Measurements from ENCODE around the gene NPEPL1.

The NPEPL1 gene

DNA sequence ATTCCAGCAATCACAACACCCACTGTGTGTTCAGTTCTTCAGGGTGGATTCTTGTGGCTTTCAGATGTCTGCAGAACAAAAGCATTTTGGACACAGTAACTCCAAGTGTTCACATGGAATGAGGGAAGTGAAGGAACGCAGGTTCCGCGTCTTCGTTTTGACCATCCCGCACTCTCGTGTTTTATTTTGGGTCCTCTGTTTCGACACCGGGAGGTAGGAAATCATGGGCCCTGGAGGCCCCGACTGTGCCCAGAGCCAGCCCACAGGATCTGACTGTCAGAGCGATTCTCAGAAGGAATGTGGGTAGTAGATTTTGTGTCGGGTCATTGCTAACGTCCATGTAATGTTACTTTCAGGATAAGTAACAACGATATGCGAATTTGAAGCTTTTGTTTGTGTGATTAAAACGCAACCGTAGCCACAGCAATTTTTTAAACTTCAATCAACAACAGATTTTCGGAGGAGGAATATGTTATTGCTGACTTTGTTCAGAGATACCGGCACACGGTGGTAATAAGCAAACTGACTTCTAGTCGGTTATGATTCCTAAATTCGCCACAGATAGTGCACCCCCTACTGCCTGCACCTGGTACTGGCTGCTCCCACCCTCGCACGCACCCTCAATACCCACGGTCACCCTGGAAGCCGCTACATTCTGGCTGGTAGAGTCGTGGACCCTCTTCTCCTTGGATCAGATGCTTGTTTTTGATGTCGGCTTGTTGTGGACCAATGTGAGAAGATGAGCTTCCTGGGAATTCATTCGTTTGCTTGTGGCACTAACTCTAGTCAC is 10.5 kb downstream of the NPEPL1 start:
- no peak for DNase-seq

DNA sequence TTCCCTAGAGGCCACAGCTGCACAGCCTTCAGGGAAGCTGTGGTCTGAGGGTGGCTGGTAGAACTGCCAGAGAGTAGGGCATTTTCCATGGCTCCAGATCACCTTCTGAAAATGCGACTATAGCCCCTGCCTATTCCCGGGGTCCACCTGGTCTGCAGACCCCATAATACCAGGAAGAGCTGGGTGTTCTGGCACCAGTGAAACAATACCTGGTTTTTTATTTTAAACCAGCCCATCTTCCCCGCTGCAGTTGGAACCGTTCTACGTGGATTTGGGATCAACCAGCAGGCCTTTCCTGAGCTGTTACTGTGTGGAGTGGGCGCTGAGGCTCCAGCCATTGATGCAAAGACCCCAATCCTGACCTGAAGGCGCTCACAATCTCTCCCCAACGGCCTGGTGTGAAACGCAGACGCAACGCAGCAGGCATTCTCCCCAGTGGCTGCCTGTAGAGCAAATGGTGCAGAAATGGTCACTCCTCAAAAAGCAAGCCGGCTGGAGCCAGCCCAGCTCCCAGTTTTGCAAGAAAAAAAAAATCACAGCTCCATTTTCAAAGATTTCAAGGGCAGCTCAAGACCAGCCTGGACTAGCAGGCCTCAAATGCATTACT is 11.3 kb downstream of the NPEPL1 start:
- DNase-seq: no peak

DNA sequence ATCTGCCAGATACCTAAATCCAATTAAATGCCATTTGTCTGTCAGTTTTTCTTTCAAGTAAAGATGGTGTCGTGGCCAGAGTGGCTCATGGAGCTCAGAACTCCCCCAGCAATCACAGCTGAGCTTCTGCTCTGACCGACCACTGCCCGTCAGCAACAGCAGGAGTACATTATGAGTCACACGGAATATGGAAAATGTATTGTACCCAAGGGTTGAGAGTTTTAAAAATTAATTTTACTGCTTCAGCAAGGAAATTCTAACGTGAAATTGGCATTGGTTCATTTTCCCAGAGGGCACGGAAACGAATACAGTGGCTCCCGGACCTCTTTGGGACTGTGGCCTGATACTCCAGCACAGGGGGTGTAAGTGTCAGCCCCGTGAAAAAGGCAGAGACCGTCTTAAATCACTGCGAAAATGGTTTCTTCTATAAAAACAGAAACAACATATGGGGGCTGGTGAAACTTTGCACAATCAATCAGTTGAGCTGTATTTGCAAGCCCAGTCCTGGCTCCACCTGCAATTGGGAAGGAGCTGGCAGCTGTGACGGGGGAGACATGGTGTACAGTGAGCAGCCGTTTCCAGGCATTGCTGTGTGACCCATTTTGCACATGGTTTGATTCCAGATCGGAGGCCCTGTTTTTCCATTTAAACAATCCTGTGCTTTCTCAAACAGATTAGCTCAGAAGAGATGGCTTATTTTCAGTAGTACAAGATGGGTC is 12.8 kb downstream of the NPEPL1 start:
- DNase-seq: no peak

DNA sequence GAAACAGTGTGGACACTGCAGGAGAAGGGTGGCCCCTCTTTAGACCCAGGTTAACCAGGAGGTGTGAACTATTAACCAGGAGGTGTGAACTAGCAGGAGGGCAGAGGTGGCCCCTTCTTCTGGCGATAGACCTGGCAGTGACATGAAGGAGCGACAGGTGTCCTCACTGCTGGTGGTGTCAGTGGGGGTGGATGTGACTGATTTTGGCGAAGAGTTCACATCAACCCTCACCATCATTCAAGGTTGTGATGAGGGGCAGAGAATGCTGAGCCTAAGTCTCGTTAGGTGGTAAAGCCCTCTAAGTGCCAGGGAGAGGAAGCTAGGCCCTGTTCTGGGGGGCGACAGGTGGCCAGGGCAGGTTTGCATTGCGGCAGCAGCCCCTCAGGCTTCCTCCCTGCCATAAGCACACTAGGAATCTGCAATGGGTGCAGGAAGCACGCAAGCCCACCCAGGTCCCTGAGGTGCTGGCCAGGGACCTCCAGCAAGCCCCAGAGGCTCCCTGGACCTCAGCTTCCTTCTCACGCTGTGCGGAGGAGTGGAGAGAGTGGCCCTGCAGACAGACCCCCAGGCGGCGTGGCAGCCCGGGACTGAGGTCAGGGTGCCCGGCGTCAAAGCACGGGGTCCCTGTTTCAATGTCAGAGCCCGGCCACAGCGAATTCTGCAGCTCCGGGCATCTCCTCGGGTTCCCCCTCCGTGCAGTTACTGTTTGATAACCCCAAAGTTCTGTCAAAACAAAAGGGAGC is 13.7 kb downstream of the NPEPL1 start:
- no peak for DNase-seq

DNA sequence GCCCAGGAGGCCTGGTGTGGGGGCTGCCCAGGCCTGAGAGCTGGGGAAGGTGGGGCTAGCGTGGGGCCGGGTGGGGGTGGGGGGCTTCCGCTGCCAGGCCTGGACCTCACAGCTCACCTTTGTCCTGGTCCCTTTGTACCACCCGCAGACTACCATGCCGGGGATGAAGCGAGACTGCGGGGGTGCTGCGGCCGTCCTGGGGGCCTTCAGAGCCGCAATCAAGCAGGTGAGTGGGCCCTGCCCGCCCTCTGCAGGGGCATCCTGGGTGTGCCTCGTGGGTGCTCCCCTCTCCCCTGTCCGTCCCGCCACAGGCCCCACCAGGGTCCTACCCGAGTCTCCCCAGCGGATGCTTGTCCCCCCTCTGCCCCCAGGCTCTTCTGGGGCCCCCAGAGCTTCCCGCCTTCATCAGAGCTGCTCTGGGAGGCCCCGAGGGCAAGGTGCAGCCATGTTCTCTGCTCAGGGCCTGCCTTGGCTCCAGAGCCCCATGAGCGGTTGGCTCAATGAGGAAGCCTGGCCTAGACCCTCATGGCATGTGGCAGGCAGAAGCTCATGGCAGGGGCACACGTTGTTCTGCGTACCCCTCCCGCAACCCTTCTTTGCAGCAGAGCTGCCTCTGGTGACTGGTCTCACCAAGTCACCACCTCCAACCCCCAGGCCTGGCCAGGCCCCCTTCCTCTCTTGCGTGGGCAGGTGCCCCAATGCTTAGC is 14.5 kb downstream of the NPEPL1 start:
- no peak for DNase-seq

DNA sequence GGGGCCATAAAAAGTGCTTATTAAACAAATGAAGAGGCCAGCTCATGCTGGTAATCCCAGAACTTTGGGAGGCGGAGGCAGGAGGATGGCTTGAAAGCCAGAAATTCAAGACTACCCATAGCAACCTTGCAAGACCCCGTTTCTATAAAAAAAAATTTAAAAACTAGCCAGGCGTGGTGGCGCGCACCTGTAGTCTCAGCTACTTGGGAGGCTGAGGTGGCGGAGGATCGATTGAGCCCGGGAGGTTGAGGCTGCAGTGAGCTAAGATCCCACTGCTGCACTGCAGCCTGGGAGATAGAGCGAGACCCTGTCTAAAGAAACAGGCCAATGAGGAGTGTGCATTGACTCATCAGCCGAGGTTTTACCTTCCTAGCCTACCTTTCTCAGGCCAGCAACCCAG is 15.2 kb downstream of the NPEPL1 start:
- no peak for DNase-seq

DNA sequence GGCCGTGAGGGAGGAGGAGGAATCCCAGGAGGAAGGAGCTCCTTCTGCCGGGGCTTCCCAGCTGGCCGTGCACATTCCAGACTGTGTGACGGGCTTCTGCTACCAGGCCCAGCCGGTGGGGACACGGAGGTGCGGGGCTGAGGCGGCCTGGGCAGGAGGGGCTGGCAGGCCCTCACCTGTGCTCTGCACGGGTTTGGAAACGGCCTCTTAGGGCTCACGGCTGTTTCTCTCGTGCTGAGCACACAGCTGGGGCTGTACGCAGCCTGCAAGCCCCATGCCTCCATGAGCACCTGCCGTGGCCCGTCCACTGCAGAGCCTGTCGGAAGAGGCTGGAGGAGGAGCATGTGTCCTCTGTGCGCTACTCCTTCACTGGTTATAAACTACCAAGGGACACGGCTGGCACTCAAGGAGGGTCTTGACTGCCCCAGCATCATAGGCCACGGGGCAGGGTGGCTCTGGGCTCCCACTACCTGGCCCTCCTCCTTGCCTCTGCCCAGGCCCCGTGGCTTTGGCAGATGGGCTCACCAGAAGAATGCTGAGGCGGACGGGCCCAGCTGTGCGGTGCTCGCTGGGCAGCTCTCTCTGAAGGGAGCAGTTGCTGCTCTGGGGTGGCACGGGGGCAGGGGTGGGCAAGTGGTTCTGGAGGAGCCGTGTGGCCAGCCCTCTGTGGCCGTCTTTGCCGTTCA is 15.8 kb downstream of the NPEPL1 start:
- no peak for DNase-seq

DNA sequence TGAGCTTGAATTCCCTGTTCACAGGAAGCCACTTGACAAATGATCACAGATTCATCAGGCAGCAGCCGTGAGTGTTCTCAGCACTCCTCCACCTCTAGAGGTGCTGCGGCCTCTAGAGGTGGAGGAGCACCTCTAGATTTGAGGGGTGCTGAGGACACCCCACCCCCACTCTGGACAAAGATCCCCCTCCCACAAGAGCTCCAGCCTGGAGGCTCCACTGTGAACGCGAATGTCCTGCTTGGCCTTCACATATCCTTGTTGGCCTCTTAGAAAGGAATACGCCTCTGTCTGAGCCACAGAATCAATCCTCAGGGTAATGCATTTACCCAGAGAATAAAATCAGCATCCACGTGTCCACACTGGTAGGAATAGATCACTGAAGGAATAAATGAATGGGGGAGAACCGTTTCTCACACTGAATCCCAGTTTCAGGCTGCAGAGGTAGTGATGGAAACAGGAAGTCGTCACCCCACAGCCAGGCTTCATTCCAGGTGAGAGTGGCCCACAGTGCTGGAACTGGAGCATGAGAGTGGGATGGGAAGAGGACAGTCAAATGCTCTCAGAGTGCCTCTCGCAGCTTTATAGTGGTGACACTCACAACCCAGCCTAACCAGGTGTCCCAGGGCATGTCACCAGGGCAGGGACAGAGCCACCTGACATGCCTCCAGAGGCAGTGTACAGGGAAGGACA is 16.6 kb downstream of the NPEPL1 start:
- no peak for DNase-seq

DNA sequence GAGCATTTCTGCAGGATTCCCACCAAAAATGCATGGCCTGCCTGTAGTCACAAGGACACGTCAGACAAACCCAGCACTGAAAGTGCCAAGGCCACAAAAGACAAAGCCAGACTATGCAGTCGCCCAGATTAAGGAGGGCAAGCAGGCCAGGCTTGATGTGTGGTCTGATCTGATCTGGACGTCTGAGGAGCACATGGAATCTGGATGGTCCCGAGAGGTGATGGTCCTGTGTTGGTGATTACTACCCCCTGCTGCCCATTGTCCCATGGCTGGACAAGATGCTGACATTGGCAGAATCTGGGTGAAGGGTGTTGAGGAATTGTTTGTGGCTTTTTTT is 17.1 kb downstream of the NPEPL1 start:
- no peak for DNase-seq

DNA sequence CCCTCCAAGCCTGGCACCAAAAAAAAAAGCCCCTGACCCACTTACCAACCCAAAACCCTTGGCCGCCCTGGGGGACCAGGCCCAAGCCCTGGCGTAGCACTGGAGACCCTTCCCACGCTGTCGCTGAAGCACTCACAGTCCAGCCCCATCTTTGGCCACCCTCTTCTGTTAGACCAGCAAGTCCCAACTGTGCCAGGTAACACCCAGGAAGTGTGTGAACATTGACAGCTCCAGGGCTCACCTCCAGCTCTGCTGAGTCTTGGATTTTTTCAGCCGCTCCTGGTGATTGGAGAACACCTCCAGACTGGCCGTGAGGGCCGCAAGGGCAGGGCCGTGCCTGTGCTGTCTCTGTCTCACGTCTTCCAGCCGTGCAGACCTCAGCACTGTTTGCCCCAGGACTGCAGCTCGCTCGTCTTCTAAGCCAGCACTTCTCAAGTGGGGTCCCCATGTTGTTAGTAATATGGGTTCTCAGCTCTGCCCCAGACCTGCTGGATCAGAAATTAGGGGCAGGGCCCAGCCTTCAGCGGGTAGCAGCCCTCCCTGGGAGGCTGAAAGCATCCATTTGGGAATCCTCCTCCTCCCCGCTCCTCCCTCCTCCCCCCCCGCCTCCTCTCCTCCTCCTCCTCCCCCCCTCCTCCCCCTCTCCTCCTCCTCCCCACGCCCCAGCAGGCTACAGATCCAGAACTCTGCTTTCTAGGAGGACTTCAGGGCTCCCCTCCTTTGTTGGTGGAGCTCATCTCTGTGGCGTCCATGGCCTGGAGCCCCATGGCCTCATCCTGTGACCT is 18.1 kb downstream of the NPEPL1 start:
- no peak for DNase-seq

DNA sequence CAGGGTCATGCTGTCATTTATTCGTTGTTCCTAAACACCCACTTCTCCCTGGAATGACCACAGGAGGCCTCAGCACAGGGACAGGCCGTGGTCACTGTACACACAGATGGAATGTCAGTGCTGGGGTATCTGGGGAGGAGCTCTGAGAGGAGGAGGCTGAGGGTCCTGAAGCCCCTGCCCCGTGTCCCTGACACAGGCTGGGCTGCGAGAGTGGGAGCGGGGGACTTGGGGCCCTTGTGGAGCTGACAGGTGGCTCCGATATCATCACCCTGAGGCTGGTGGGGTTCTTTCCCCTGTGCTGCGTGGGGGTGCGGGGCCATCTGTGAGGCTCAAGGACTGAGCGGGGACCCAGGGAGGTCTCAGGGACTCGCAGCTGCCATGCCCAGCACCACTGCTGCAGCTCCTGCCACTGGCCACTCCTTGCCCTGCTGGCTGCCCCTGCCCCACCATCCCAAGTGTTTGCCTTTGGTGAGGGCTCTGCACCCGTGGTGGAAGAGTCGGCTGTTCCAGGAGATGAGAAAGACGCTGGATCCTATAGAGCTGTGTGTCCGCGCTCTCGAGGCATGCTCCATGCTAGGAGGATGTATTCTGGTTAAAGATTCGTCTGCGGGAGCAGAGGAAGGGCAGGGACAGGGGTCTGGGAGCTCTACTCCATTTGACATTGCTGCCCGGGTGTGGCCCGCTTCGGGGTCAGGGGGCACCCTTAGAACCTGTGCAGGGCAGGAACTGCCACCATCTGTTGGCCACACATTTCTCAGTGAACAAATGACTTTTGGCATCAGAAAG is 18.9 kb downstream of the NPEPL1 start:
- no peak for DNase-seq

DNA sequence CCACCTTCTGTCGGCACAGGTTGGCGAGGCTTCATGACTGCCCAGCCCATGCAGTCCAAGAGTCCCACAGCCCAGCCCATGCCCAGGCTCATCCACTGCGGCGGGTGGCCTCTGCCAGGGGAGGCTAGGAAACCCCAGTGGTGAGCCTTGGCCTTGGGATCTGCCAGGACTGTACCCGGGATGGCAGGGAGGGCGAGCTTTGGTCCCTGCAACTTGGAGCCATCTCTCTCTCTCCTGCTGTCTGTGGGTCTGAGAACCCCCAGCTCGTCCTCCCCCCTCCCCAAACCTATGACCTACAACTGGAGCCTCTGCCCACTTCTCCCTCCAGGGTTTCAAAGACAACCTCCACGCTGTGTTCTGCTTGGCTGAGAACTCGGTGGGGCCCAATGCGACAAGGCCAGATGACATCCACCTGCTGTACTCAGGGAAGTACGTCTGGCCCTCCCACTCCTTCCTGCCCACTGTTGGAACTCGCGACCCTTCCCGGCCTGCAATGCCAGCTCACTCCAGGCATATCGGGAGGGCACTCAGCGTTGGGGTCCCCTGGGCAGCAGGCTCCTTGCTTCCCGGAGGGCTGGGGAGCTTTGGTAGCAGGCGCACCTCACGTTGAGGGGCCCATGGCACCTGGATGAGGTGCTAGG is 19.7 kb downstream of the NPEPL1 start:
- DNase-seq: no peak

DNA sequence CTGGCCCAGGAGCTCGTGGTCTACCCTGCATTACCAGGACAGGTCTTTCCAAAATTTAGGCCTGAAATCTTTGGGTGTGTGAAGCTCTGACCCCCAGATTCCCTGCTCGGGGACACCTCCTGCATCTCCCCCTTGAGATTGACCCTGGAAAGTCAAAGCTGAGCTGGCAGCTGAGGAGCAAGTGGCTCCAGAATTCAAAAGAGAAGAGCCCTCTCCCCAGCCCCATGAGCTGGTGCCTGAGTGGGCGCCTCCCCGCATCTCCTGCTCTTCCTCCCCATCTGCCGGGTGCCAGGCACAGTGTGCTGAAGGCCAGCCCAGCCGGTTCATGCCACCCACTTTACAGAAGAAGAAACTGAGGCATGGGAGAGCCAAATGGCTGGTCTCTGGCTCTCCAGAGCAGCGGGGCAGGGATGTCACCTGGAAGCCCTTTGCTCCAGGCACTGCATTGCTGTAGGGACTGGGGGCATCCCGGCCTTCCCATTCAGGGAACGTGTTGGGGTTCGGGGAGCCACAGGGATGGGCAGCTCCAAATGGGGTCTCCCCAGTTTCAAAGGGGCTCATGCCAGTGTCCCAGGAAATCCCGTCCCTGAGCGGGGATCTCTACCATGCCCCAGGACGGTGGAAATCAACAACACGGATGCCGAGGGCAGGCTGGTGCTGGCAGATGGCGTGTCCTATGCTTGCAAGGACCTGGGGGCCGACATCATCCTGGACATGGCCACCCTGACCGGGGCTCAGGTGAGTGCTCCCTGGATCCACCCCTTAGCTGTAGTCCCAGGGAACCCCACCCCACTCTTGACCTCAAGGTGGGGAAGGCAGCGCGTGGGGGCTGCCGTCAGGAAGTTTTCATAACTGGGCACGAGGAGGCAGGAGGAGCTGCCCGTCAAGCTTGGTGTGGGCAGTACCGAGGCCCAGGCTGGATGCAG is 20.5 kb downstream of the NPEPL1 start:
- no peak for DNase-seq

DNA sequence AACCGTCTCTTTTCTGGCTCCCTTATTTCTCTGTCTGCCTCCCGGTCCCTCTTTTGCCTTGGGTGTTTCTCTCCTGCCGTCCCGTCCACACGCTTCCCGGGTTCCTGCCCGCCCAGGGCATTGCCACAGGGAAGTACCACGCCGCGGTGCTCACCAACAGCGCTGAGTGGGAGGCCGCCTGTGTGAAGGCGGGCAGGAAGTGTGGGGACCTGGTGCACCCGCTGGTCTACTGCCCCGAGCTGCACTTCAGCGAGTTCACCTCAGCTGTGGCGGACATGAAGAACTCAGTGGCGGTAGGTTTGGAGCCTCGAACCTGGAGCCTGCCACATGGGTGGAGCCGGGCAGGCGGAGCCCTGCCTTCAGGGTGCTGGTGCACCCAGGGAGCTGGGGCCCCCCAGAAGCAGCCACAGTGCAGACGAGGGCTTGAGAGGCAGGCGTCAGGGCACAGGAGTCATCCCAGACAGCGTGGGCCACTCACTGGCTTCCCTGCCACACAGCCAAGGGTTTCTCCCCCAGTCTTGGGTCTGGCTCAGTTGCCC is 21.3 kb downstream of the NPEPL1 start:
- no peak for DNase-seq

DNA sequence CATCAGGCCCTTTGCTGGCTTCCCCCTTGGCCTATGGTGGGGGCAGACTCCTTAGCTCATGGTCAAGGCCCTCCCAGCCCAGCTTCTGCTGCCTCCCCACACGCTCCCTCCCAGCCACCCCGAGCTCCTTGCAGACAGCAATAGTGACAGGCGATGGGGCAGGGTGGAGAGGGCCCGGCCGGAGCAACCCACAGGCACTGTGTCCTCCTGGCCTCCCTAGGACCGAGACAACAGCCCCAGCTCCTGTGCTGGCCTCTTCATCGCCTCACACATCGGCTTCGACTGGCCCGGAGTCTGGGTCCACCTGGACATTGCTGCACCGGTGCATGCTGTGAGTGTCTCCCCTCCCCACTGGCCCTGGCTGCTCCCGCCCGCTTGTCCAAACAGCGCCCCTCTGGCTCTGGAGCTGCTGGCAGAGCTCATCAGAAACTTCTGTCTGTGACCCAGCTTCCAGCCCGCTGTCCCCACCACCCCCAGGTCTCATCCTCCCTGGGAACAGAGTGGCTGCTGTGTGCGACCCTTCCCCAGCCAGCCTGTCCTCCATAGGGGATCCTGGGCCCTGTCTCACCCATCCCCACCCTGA is 21.8 kb downstream of the NPEPL1 start:
- DNase-seq: no peak

DNA sequence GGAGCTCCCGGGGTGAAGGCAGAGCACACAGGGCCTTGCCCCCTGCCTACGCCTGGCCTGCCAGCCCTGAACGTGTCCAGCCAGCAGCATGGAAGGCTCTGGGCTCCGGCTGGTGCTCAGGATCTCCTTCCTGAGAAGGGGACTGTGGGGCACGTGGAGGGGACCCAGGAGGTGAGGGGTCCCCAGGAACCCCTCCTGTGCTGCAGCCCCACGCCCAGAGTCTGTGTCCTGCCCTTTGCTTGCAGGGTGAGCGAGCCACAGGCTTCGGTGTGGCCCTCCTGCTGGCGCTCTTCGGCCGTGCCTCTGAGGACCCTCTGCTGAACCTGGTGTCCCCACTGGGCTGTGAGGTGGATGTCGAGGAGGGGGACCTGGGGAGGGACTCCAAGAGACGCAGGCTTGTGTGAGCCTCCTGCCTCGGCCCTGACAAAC is 22.3 kb downstream of the NPEPL1 start:
- no peak for DNase-seq

DNA sequence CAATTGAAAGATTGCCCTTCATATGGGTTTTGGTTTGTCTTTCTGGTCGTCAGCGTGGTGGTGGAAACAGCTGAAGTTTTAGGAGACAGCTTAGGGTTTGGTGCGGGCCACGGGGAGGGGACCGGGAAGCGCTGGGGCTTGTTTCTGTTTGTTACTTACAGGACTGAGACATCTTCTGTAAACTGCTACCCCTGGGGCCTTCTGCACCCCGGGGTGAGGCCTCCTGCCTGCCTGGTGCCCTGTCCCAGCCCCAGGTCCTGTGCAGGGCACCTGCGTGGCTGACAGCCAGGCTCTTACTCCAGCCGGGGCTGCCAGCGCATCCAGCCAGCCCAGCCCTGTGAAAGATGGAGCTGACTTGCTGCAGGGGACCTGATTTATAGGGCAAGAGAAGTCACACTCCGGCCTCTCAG is 22.8 kb downstream of the NPEPL1 start:
- no peak for DNase-seq

Measured in NCI-H1048 (cell line).